ENCODE results near the gene P2RY12. TPM values are rescaled to one million over a fixed set of nuclear protein-coding genes. Genes with fewer than 3 reads are reported as not detected.

Gene P2RY12
- total RNA-seq, 1 experiment from 2014 or later, result not detected

GRCh38 chr3:151330379-151330778 lies 54.2 kb downstream of the P2RY12 start:
- no peak overlapping the region for H3K4me2 ChIP-seq (ENCODE audit: low read length)
- intact Hi-C loops (cut with micrococcal nuclease), result no loop called here
- BruUV-seq (replicated peaks), result no TSS peak
- peaks cover 18% of the 10 kb centered on the region for H3K4me1 ChIP-seq (ENCODE audit: insufficient read depth, low read length)
- TF ChIP-seq EZH2phosphoT487 (IDR thresholded peaks at IDR 0.05; ENCODE audit: borderline replicate concordance, low read length) (no peak), CTCF (conservative IDR thresholded peaks at IDR 0.05; ENCODE audit: low read depth, low read length) (no peak), EZH2 (IDR thresholded peaks at IDR 0.05; ENCODE audit: low read length, unreplicated experiment) (no peak)
- no peak overlapping the region for H2AFZ ChIP-seq (ENCODE audit: low read length)
- H3K4me3 ChIP-seq (ENCODE audit: low read length), result no peak overlapping the region
- no peak overlapping the region for H3K9ac ChIP-seq (ENCODE audit: low read length)
- no peaks in the 10 kb centered on the region for H3K9me2 ChIP-seq (replicated peaks; ENCODE audit: low read length)
- POLR2A ChIA-PET (ENCODE audit: unreplicated experiment), result no interaction called here
- H3K27ac ChIP-seq (ENCODE audit: low read length), result no peak overlapping the region
- no peak for DNase-seq
- no peaks in the 10 kb centered on the region for H3K79me2 ChIP-seq (ENCODE audit: low read length)
- no peak for ATAC-seq
- CTCF ChIA-PET, result no interaction called here
- no peaks in the 10 kb centered on the region for H3K9me3 ChIP-seq (ENCODE audit: low read length)
- no peaks in the 10 kb centered on the region for H4K20me1 ChIP-seq (ENCODE audit: low read length)
- H3K27me3 ChIP-seq (ENCODE audit: low read length), result no peaks in the 10 kb centered on the region
- H3K36me3 ChIP-seq (ENCODE audit: low read depth, low read length), result no peaks in the 10 kb centered on the region
- no peaks in the 10 kb centered on the region for H3F3A ChIP-seq (ENCODE audit: low read length, unreplicated experiment)

GRCh38 chr3:151329363-151329762 lies 55.2 kb downstream of the P2RY12 start, which contains the start of gene P2RY13:
Gene P2RY13, minus strand, starts transcription at chr3:151329549. Its CDS starts 21 bp downstream, at chr3:151329528.
- Histone ChIP-seq H3K4me2 (ENCODE audit: low read length) (peak within 1 kb of the TSS; percentile 58), H3K27me3 (ENCODE audit: low read length) (no peaks in the 10 kb centered on the region), H3K27ac (ENCODE audit: low read length) (no peak within 1 kb of the TSS), H3K9me2 (replicated peaks; ENCODE audit: low read length) (no peaks in the 10 kb centered on the region), H3K36me3 (ENCODE audit: low read depth, low read length) (no peaks in the 10 kb centered on the region), H3K4me3 (ENCODE audit: low read length) (peak within 1 kb of the TSS; percentile 18; the same call in 1 of the 2 replicates), H3K9me3 (ENCODE audit: low read length) (no peaks in the 10 kb centered on the region), H3K4me1 (ENCODE audit: insufficient read depth, low read length) (peaks cover 18% of the 10 kb centered on the region), H3F3A (ENCODE audit: low read length, unreplicated experiment) (no peaks in the 10 kb centered on the region), H2AFZ (ENCODE audit: low read length) (peak within 1 kb of the TSS; percentile 43), H3K79me2 (ENCODE audit: low read length) (no peaks in the 10 kb centered on the region), H4K20me1 (ENCODE audit: low read length) (no peaks in the 10 kb centered on the region), H3K9ac (ENCODE audit: low read length) (no peak within 1 kb of the TSS)
- intact Hi-C loops (cut with micrococcal nuclease), result loop anchor here (5.0 kb wide), 1 partner anchor 33 kb away; no protein-coding TSS in a partner anchor
- ChIA-PET POLR2A (ENCODE audit: unreplicated experiment) (no interaction called here), CTCF (no interaction called here)
- no peak for TF ChIP-seq EZH2phosphoT487 (IDR thresholded peaks at IDR 0.05; ENCODE audit: borderline replicate concordance, low read length)
- TF ChIP-seq CTCF (conservative IDR thresholded peaks at IDR 0.05; ENCODE audit: low read depth, low read length), result no peak
- no peak for TF ChIP-seq EZH2 (IDR thresholded peaks at IDR 0.05; ENCODE audit: low read length, unreplicated experiment)
- ATAC-seq (no peak), DNase-seq (no peak)
- BruUV-seq (replicated peaks), result no TSS peak

GRCh38 chr3:151328298-151328995 lies 56.1 kb downstream of the P2RY12 start:
- no peak overlapping the region for H3K27ac ChIP-seq (ENCODE audit: low read length)
- ATAC-seq, result peak; percentile 56
- CTCF ChIA-PET, result interaction anchor here (0.5 to 1.0 kb wide), 10 partner anchors 21 to 590 kb away, joined by 3 to 7 read pairs (median 4); no protein-coding TSS in a partner anchor

More at GRCh38 chr3:151328298-151328995, 56.1 kb downstream of the P2RY12 start:
- peak; percentile 52 for DNase-seq
- Histone ChIP-seq H3K27me3 (ENCODE audit: low read length) (no peaks in the 10 kb centered on the region), H3K4me2 (ENCODE audit: low read length) (peak overlapping the region; percentile 58), H3K9me3 (ENCODE audit: low read length) (no peaks in the 10 kb centered on the region), H3K79me2 (ENCODE audit: low read length) (no peaks in the 10 kb centered on the region), H3K9me2 (replicated peaks; ENCODE audit: low read length) (no peaks in the 10 kb centered on the region), H3F3A (ENCODE audit: low read length, unreplicated experiment) (no peaks in the 10 kb centered on the region), H3K4me3 (ENCODE audit: low read length) (peak overlapping the region; percentile 18; the same call in 1 of the 2 replicates), H3K4me1 (ENCODE audit: insufficient read depth, low read length) (peaks cover 18% of the 10 kb centered on the region), H2AFZ (ENCODE audit: low read length) (peak overlapping the region; percentile 43), H3K9ac (ENCODE audit: low read length) (no peak overlapping the region), H3K36me3 (ENCODE audit: low read depth, low read length) (no peaks in the 10 kb centered on the region), H4K20me1 (ENCODE audit: low read length) (no peaks in the 10 kb centered on the region)
- POLR2A ChIA-PET (ENCODE audit: unreplicated experiment), result interaction anchor here (0.6 kb wide), 1 partner anchor 580 kb away, joined by 3 read pairs; no protein-coding TSS in a partner anchor
- TF ChIP-seq EZH2 (IDR thresholded peaks at IDR 0.05; ENCODE audit: low read length, unreplicated experiment) (no peak), CTCF (conservative IDR thresholded peaks at IDR 0.05; ENCODE audit: low read depth, low read length) (no peak), EZH2phosphoT487 (IDR thresholded peaks at IDR 0.05; ENCODE audit: borderline replicate concordance, low read length) (no peak)
- intact Hi-C loops (cut with micrococcal nuclease), result loop anchor here (5.0 kb wide), 1 partner anchor 34 kb away; no protein-coding TSS in a partner anchor
- BruUV-seq (replicated peaks), result no TSS peak
